Activated CD8-positive, alpha-beta memory T cell treated with anti-CD3 and anti-CD28 coated beads, Interleukin-2, amount 50 U/mL, for 4 hours (primary cell): ENCODE measurements around the gene KRTAP19-6.
"Not testable (repeated sequence)": the region's sequence is repeated elsewhere in the genome, so short reads cannot be mapped to it uniquely, and the experiment has no call there.

ENCODE experiments used
- DNase-seq: peaks from one replicate; pipeline ENCODE4 v3.0.0-alpha.2; 2020

Gene KRTAP19-6, protein sequence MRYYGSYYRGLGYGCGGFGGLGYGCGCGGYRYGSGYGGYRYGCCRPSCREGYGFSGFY

DNA sequence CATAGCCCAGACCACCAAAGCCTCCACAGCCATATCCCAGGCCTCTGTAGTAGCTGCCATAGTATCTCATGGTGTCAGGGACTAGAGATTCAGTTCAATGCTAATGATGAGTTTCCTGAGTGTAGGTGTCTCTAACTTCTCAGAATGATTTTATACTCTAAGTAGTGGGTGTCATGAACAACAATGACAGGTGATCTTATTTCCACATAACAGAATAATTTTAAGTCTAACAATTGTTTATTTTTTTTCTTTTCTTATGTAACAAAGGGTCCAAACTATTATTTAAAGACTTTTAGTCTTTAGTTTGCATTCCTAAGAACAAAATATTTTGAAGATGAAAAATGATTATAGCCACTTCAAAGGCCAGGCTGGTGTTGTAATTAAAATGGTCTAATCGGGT, at the start of gene KRTAP19-6:
Gene KRTAP19-6, minus strand, starts transcription at position 101 of the 400 bp plus-strand sequence. Its CDS starts 31 bp downstream, at position 70.
- DNase-seq = no peak

GRCh38 chr21:30590297-30590696, 48.6 kb upstream of the KRTAP19-6 start, which contains the start of gene KRTAP22-2:
Gene KRTAP22-2 (minus strand): TSS chr21:30590397.
- DNase-seq = no peak

GRCh38 chr21:30582870-30583269, 41.2 kb upstream of the KRTAP19-6 start:
- DNase-seq = no peak

DNA sequence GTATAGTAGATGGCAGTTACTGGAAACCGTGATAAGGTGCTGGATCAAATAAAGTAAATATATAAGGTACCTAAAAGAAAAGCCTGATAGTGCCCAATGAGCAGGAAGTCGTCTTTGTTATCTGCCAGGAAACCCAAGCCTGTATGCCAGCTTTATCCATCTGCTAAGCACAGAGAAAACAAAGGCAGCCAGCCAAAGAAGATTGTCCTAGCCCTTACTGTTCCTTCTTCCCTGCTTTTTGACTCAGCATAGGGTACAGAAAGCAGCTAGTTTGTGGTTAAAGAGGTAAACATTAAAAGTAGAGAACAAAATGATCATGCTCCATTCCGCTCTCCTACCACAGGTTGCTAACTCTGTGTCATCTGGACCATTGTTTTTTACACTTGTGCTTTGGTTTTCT, 38.5 kb upstream of the KRTAP19-6 start:
- DNase-seq = no peak

- DNase-seq = no peak
These were observed 37.7 kb upstream of the KRTAP19-6 start for GRCh38 chr21:30579346-30579745.

DNA sequence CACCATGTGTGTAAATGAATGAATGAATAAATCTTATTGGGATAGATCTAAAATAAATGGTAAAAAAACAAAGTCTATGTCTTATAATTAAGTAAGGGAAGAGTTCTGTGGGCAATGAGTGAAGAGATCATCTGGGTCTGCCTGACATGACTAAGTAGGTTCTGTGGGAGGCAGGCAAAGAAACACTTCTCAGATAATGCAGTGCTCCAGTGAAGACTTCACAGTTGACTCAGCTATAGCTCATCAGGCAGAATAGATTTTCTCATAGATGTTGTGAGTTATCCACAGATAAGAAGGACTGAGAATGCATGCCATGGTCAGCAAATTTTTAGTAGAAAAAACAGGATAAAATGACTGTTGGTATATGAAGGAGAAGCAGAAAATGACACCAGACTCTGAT, 36.1 kb upstream of the KRTAP19-6 start:
- no peak for DNase-seq

DNA sequence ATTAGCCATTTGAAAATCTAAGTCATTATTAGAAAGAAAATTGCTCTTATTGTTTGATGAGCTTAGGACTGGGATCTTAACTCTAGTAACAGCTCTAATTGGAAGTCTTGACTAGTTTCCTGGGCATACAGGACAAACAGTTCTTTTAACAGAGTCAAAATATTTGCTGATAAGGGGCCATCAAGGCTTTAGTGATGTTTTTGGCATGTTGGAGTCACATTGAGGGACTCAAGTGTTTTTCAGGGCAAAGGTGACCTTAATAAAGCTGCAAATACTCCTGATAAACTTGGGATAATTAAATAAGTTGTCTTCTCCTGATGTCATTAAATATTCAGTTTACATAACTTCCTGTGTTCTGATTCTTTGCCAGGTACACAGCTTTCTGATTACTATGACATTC, 26.0 kb upstream of the KRTAP19-6 start:
- DNase-seq = no peak

GRCh38 chr21:30563630-30564029, 22.0 kb upstream of the KRTAP19-6 start:
- DNase-seq = no peak

DNA sequence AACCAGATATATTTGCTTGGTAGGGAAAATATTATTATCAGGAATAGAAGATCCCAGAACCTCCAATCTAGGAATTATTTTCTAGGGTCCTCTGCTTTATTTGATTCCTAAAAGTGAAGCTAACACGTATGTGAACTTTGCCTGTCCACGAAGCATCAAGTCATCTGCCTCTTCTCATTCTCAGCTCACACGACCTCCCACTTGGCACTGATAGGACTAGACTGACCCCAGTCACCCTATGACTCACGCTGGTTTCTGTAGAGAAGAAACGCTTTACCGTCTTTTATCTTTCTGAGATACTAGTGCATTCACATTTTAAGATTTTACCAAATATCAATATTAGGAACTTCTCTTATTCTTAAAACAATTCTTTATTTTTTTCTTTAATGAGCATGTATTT, 21.4 kb upstream of the KRTAP19-6 start:
- no peak for DNase-seq

DNA sequence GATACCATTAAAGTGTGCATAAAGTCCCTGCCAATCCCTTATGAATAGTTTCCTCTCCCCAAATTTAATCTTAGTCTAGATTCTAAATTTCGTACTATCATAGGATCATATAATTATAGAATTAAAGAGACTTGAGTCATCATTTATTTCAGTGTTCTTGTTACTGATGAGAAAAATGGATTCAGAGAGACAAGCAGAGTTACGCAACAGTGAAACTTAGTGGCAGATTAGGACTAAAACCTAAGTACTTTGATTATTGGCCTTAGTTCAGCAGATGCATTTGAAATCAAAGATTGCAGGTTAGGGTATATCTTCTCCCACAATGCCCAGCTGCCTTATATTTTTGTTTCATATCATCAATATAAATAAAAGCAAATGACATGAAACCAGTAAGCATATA, 20.3 kb upstream of the KRTAP19-6 start:
- no peak for DNase-seq

- no peak for DNase-seq
These were observed 19.7 kb upstream of the KRTAP19-6 start, which contains the start of gene KRTAP19-7 for GRCh38 chr21:30561264-30561895. Gene KRTAP19-7 (minus strand): TSS chr21:30561314. CDS start chr21:30561289, 25 bp downstream.

- no peak for DNase-seq
These were observed 13.4 kb upstream of the KRTAP19-6 start for GRCh38 chr21:30555095-30555494.

DNA sequence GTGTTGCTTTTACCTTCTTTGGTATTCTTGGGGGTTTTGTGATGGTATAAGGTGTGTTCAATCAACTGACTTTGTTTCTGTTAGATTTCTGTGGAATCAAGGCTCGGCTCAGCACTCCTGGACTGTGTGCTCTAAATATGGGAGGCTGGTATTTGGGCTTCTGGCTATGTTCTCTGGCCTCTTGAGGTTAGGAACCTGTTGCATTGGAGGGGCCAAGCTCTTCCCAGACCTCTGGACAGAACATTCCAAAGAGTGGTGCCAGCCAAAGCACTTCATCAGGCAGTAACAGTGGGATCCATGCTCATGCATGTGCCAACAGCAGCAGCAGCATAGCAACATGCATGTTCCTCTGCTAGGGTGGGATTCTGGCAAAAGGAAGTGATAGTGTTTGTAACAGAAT, 11.1 kb upstream of the KRTAP19-6 start:
- DNase-seq = no peak

DNA sequence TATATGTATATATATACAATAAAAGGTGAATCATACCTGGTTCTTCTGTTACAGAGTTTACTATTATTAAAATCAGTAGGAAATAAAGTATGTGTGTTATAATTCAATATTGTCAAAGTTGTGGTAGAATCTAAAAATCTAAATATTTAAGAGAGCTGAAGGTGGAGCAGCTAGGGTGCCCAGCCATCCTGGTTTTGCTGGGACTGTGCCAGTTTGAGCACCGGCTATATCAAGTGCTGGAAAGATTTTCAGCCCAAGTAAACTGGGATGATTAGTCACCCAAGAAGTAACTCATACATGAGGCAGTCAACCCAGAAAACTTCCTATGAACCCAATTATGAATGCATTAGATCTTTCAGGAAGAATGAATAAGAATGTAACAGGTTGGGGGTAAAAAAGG, 22.8 kb downstream of the KRTAP19-6 start:
- no peak for DNase-seq

DNA sequence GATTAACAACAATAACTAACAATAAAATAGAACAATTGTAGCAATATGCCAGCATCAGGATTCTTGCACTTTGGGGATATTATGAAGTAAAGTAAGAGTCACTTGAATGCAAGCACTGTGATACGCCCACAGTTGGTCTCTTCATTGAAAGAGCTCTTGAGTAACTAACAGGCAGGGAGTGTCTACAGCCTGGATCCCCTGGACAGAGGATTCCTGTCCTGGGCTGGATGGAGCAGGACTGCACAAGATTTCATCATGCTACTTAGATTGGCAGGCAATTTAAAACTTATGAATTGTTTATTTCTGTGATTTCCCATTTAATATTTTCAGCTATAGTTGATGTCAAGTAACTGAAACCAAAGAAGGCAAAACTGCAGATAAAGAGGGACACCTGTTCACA, 26.0 kb downstream of the KRTAP19-6 start:
- DNase-seq = no peak

- not testable (repeated sequence) for DNase-seq
These were observed 36.0 kb downstream of the KRTAP19-6 start for GRCh38 chr21:30505621-30506205.

- no peak for DNase-seq
These were observed 39.6 kb downstream of the KRTAP19-6 start, which contains the start of gene KRTAP19-5 for GRCh38 chr21:30502041-30502440. Gene KRTAP19-5 (minus strand): TSS chr21:30502141. CDS start chr21:30502090, 51 bp downstream.

DNA sequence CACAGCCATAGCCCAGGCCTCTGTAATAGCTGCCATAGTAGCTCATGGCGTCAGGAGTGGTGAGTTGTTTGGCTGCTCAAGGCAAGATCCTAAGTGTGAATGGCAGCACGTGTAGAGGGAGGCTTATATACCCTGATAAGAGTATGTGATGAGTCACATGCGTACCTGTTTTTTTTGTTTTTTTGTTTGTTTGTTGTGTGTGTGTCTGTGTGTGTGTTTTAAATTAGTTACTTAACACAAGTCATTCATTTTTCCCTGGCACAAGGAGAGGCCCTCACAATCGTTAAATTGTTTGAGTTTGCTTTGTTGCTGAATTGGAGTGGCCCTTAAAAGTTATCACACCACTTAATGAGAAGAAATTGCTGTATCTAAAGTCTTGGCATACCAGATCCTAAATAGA, 44.6 kb downstream of the KRTAP19-6 start, which contains the start of gene KRTAP19-4:
Gene KRTAP19-4, minus strand, starts transcription at position 101 of the 400 bp plus-strand sequence. Its CDS starts 55 bp downstream, at position 46.
- no peak for DNase-seq

DNA sequence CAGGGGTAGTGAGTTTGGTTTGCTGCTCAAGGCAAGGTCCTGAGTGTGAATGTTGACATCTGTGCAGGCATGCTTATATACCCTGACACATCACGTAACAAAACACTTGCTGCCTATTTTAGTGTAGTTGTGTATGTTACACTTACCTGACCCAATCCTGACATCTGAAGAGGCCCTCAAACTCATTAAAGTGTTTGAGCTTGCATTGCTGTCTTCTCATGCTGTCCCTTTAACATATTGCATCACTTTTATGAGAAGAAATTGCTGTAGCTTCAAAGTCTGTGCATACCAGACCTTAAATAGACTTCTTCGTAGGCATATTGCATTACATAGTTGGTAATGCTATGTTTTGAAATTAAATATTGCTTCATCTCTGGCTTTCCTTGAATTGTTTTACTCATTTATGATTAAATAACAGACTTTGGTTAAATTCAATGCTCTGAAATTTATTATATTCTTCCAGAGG, 49.7 kb downstream of the KRTAP19-6 start, which contains the start of gene KRTAP19-3:
Gene KRTAP19-3, minus strand, starts transcription at position 51 of the 466 bp plus-strand sequence. CDS start 56 bp downstream, outside the sequence.
- DNase-seq = no peak
